ENCODE results near the gene SCAP.

DNA sequence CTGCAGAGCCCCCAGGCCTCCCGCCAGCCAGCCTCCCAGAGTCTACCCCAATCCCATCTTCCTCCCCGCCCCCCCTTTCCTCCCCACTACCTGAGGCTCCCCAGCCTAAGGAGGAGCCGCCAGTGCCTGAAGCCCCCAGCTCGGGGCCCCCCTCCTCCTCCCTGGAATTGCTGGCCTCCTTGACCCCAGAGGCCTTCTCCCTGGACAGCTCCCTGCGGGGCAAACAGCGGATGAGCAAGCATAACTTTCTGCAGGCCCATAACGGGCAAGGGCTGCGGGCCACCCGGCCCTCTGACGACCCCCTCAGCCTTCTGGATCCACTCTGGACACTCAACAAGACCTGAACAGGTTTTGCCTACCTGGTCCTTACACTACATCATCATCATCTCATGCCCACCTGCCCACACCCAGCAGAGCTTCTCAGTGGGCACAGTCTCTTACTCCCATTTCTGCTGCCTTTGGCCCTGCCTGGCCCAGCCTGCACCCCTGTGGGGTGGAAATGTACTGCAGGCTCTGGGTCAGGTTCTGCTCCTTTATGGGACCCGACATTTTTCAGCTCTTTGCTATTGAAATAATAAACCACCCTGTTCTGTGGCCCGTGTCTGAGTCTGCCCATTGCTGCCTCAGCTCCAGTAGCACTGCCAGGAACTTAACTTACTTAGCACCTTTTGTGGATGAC is 62.8 kb downstream of the SCAP start:
- TF ChIP-seq EZH2 (IDR thresholded peaks at IDR 0.05) = no peak
- no peak for TF ChIP-seq FOXP2 (optimal IDR thresholded peaks at IDR 0.05; ENCODE audit: control extremely low read depth, extremely low read length, insufficient read depth)
- TF ChIP-seq POLR2AphosphoS5 (IDR thresholded peaks at IDR 0.05; ENCODE audit: borderline replicate concordance, low read depth, low read length) = no peak

All from SK-N-MC (cell line).